Heart left ventricle (tissue), 13 donors: ENCODE measurements around the gene CTCFL.

Experiments
- POLR2A ChIP-seq, 2 donors: fragments of 450-650 bp; IDR thresholded peaks; one replicate each; pipeline ENCODE4 v1.6.1; 2017; ENCODE audit warnings: antibody characterized with exemption in 2 of 2, mild to moderate bottlenecking in 2 of 2, moderate library complexity in 2 of 2
- TF ChIP-seq, protein P1 (sequence below), 12 donors: fragments of 200-600 bp; sonication (generic) in 4 of 12; IDR thresholded peaks; one replicate each; pipeline versions ENCODE4 v1.5.0 to v1.8.0; 2018 to 2022; ENCODE audit warnings: antibody characterized with exemption in 12 of 12, mild to moderate bottlenecking in 5 of 12
- donor health status: ischemic (EF 13 %, LVEDD 7.1; RV severe dilation, severe dysfunction).
- donor health status: DM: no; HTN: yes; CAD: no.
- donor health status: DM: no; HTN: no; CAD: no.
- donor health status: ischemic (EF 25% LVEDD 6.9; RV normal size, moderate dysfunction).
- donor health status: ischemic (EF 25% LVEDD 5.7; RV mildly dilated, moderate dysfunction).
- donor health status: ischemic (EF 35%, LVEDD 5.7; RV mildly dilated, moderate dysfunction).
- donor health status: nonischemic (EF 11% LVEDD 7.7; RV severe dilation, severe dysfunction).
- donor health status: DM: yes; HTN: yes; CAD: no.
- donor health status: PGD.
- donor health status: ischemic (EF 29% LVEDD 5.4; RV normal size, mild dysfunction).
- donor health status: nonischemic (EF 23%, LVEDD 6.1; RV moderate dilation, normal function).

- TF ChIP-seq, protein P1, sequence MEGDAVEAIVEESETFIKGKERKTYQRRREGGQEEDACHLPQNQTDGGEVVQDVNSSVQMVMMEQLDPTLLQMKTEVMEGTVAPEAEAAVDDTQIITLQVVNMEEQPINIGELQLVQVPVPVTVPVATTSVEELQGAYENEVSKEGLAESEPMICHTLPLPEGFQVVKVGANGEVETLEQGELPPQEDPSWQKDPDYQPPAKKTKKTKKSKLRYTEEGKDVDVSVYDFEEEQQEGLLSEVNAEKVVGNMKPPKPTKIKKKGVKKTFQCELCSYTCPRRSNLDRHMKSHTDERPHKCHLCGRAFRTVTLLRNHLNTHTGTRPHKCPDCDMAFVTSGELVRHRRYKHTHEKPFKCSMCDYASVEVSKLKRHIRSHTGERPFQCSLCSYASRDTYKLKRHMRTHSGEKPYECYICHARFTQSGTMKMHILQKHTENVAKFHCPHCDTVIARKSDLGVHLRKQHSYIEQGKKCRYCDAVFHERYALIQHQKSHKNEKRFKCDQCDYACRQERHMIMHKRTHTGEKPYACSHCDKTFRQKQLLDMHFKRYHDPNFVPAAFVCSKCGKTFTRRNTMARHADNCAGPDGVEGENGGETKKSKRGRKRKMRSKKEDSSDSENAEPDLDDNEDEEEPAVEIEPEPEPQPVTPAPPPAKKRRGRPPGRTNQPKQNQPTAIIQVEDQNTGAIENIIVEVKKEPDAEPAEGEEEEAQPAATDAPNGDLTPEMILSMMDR (IDR thresholded peaks at IDR 0.05): no peak
- no peak for TF ChIP-seq POLR2A (IDR thresholded peaks at IDR 0.05)
Observed at GRCh38 chr20:57449398-57450354, 75.3 kb downstream of the CTCFL start.
